GM21825 (cell line): ENCODE data around the gene RPA3.

Experiments used
- ATAC-seq: cut with Tn5 transposase; IDR thresholded peaks from one replicate; pipeline ENCODE4 v1.9.1; 2021; ENCODE audit warnings: mild to moderate bottlenecking, moderate library complexity; ENCODE audit not compliant: unreplicated experiment

The RPA3 gene

GRCh38 chr7:7614018-7614741, 104.2 kb downstream of the RPA3 start:
- no peak for ATAC-seq

- no peak for ATAC-seq
These were observed 105.2 kb downstream of the RPA3 start for GRCh38 chr7:7613210-7613609.

- ATAC-seq, result no peak
These were observed 105.9 kb downstream of the RPA3 start for GRCh38 chr7:7612519-7612918.

- no peak for ATAC-seq
These were observed 109.1 kb downstream of the RPA3 start for GRCh38 chr7:7609330-7609729.

GRCh38 chr7:7607010-7607409, 111.4 kb downstream of the RPA3 start:
- no peak for ATAC-seq

GRCh38 chr7:7596176-7596575, 122.2 kb downstream of the RPA3 start:
- ATAC-seq, result no peak

GRCh38 chr7:7595451-7595850, 123.0 kb downstream of the RPA3 start:
- no peak for ATAC-seq
